ENCODE measurements around the gene TLX1. TPM values are rescaled to one million over a fixed set of nuclear protein-coding genes. Genes with fewer than 3 reads are reported as not detected.

TLX1 gene
- total RNA-seq, 1 donor from 2014 or later = not detected

DNA sequence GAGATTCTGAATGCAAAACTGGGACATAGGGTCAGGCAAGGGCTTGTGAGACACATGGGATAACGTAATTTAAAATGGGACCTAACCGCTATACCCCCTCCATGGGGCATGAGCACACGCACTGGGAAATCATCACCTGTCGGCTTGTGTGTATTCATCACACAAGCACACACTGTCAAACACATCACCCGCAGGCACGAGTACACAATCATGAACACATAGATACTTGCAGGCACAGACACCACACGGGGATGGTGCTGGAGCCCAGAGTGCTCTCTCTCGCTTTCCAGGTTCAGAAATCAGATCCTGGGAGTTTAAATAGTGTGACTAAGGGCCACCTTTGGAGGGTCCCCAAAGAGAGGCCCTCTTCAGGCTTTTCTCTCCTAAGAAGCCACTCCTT lies 19.6 kb upstream of the TLX1 start:
- intact Hi-C loops (cut with micrococcal nuclease) = no loop called here

DNA sequence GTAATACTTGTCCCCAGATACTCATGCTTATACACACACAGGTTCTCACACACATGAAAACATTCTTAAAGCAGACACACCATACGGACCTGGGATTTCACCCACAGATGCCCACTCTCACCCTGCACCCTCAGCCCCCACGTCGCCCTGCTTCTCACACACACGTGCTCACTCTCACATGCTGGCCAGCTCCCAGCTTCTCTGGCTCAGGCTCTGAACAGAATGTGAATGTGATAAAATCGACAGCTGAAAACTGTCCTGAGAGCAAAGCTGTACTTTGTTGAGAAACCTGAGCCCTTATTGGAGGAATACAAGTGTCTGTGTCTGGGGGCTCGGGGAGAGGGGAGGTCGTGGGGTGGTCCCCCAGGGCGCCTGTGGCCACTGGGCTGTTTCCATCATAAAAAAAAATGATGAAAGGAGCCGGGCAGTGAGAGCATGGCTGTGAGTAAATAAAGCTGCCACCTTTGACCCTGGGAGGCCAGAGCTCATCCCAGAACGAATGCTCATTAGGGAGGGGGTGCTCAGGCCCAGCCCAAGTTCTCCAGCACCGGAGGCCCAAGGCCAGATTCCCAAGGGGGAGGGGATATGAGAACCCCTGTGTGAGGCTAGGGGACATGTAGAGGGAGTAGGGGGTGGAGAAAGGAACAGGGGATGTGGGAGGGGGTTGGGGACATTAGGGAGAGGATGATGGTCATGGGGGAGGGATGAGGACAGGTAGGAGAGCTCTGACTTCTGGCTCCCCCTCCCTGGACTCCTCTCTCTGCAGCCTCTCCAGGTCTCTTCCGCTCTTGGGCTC lies 18.1 kb upstream of the TLX1 start:
- intact Hi-C loops (cut with micrococcal nuclease) = no loop called here

DNA sequence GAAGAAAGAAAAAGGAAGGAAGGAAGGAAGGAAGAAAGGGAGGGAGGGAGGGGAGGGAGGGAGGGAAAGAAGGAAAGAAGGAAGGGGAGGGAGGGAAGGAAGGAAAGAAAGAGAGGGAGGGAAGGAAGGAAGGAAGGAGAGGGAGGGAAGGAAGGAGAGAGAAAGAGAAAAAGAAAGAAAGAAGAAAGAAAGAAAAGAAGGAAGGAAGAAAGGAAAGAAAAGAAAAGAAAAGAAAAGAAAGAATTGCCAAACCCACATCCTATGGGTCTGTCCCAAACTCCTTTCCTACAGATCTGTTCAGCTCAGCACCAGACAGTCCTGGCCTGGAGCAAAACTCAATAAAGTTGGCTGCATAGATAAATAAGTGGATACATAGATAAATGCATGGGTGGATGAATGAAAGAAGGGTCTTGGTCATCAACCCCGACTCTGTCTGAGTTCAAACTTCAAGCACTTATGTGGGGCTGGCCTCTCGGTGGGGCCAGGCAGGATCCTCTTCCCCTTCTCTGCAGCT lies 17.2 kb upstream of the TLX1 start:
- intact Hi-C loops (cut with micrococcal nuclease) = no loop called here

DNA sequence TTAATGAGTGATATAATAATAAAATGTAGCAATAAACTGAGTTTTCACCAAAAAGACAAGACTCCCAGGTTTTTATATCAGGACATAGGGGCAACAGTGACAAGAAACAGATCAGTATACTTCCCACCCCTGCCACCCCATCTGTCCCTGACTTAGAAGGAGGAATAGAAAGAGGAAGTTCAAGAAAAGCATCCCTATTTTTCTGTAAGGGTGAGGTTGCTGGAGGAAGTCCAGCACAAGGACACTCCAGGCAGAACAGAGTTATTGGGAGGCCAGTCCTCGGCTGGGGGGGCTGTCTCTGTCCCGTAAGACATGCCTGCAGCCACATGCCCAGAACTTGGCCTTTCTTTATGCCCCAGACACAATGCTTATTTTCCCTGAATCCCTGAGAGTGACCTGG lies 16.5 kb upstream of the TLX1 start:
- intact Hi-C loops (cut with micrococcal nuclease) = no loop called here

DNA sequence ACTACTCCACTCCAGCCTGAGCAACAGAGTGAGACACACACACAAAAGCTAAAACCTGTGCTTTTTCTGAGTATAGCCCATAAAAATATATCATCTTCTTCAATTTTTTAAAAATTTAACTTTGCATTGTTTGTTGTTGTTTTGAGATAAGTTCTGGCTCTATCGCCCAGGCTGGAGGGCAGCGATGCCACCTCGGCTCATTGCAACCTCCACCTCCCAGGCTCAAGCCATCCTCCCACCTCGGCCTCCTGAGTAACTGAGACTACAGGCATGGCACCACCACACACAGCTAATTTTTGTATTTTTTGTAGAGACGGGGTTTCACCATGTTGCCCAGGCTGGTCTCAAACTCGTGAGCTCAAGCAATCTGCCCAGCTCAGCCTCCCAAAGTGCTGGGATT lies 14.3 kb upstream of the TLX1 start:
- intact Hi-C loops (cut with micrococcal nuclease) = no loop called here

DNA sequence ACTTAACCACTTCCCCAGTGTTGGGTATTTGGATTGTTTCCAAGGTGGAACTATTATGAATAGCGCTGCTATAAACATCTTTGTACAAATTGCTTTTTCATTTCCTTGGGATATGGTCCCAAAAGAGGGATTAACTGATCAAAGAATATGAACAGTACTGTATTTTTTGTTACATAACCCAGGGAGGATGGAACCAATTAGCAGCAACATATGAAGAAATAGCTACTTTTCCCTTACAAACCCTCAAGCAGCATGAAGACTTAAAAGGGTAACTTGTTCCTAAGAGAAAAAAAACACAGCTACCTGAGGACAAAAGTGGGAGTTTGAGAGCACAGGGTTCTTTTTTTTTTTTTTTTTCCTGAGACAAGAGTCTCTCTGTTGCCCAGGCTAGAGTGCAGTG lies 13.1 kb upstream of the TLX1 start:
- intact Hi-C loops (cut with micrococcal nuclease) = no loop called here

DNA sequence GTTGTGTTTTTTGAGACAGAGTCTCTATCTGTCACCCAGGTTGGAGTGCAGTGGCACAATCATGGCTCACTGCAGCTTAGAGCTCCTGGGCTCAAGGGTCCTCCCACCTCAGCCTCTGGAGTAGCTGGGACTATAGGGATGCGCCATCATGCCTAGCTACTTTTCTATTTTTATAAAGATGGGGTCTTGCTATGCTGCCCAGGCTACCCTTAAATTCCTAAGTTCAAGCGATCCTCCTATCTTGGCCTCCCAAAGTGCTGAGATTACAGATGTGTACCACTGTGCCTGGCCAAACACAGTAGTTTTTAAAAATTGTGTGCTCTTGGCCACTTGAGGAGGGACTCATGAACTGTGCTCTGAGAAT lies 10.6 kb upstream of the TLX1 start:
- intact Hi-C loops (cut with micrococcal nuclease) = loop anchor here (2.0 to 5.0 kb wide), 3 partner anchors 14 to 58 kb away; partner anchors contain the start of gene KAZALD1

DNA sequence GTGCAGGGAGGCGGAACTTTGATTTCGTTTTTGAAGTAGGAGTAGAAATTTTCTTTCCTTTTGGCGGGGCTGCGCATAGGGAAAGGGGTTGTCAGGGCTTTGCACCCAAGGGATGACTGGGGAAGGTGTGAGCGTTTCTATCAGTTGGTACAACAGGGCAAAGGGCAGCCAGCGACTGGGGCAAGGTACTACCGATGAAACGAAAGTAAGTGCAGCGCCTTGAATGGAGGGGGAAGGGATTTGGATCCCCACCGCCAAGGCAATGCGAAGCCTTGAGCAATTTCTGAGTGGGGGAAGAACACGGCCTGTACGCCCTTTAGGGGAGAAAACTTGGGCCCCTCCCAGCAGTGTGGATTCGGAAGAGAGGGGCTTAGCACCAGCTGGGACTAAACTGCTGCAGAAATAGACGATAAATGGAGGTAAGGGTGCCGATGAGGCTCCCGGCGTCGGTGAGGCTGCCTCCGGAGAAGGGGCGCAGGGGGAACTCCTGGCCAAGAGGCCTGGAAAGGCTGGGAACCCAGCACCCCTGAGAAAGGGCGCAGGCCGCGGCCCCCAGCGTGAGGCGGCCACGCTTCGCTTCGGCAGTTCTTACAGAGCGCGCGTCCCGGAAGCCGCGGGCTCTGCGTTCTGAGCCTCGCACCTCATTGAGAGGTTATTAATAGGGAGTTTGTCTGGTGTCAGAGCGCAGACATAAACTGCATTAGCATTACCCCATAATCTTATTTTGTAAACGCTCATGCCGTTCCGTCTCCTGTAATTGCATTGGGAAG lies 10.0 kb upstream of the TLX1 start:
- intact Hi-C loops (cut with micrococcal nuclease) = loop anchor here (2.0 to 5.0 kb wide), 3 partner anchors 14 to 59 kb away; partner anchors contain the start of gene KAZALD1

DNA sequence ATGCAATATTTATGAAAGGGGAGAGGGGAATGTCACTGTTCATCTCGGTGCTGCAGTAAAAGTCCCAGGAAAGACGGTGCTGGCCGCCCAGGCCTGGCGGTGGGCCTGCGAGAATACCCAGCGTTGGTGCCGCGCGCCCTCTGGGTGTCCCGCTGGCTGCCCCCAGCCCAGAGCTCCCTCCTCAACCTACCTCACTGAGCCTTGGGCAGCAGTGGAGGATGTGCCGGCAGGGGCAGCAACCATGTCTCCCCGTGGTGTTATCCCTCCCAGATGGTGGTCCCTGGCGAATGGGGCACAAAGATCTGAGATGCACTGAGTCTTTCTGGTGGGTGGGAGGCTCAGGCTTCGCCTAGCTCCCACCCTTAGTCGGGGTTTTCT lies 9.5 kb upstream of the TLX1 start:
- intact Hi-C loops (cut with micrococcal nuclease) = loop anchor here (2.0 to 5.0 kb wide), 3 partner anchors 13 to 59 kb away; partner anchors contain the start of gene KAZALD1

DNA sequence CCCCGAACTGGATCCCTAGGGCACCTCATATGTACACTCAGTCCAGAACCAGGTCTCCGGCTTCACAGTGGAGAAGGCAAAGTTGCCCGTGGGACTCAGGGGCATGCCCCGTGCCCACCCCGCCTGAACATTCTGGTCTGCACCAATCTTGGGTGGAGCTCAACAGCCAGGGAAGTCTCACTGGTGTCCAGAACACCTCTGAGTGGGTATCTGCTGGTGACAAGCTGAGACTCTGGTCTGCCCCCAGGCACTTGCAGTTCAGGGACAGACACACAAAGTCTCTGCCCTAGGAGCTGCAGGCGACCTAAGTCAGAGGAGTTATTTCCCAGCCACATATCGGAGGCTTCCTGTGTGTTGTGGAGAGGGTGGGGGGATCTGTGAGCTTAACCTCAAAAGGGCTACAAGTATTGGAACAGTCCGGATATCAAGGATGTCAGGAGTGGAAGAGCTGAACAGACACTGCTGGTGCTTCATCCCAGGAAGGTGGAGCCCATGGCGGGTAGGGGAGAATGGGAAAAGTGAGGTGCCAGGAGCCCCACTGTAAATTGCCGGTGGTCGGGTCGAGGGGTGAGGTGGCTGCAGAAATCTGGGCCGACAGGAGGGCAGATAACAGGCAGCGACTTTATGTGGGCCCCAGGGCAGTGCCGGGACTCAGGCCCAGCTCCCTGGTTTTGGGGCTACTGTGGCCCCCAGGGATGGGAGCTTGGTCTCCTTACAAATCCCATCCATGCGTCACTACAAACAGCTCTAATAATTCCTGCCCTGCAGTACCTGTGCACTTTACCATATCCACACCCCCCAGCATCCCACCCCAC lies 8.6 kb upstream of the TLX1 start:
- intact Hi-C loops (cut with micrococcal nuclease) = loop anchor here (5.0 kb wide), 1 partner anchor 60 kb away; the partner anchor contains the start of gene KAZALD1

DNA sequence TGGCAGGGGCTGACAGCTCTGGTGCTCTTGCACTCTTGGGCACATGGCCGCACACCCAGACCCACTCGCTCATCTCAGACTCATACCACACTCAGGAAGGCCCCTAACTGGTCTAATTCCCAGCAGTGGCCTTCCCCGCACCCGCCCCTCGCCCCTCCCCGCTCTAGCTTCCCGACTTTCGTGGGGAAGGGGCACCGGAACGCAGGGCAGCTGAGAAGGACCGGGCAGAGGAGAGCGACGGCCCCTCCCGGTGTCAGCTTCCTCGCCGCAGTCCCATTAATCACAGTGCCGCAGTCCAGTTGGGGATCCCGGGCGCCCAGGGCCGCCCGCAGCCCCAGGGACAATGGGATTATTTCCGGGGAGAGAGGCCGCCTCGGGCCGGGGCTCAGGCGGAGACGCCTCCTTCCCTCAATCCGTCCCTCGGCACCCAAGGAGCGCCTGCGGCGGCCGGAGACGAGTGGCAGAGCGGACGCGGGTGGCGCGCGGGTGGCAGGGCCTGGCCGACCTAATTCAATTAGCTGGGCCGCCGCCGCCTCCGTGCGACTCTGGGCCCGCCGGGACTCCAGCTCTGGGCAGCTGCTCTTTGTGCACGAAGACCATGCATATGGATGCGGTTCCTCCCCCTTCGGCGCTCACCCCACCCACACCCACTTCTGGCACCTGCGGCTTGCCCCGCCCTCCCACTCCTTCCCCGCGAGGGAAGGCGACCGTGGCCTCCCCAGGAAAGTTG lies 7.8 kb upstream of the TLX1 start:
- intact Hi-C loops (cut with micrococcal nuclease) = loop anchor here (5.0 kb wide), 1 partner anchor 61 kb away; the partner anchor contains the start of gene KAZALD1

DNA sequence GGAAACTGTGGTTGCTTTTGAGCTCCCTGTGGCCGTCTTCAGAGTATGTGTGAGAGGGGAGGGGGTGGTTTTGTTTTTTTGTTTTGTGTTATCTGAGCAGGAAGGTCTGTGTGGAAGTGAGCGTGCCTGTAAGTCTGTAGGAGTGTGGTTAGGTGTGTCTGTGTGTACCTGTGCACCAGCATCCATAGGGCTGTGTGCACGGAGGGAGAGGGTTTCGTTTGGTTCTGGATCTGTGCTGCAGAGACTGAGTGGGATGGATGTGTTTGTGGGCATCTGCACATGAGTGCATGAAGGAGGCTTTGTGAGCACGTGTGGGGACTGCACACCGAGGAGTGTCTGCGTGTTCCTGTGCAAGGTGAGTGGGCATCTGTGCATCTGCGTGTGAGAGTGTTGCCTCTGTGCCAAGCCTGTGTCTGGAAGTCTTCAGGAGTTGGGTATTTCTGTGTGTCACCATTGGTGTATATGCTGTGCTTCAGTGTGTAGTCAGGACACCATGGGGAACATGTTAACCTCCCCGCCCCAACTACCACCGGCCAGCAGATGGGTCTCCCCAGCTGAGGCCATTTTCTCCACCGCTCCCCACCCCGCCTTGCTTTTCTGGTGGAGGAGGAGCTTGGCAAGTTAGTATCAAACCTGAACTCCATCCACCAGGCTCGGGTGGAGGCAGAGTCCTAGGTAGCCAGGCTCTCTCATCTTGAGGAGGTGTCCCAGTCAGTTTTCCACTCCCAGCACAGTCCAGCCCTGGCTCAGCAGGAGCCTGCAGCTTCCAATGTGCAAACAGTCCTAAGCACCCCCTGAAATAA lies 7.1 kb upstream of the TLX1 start:
- intact Hi-C loops (cut with micrococcal nuclease) = loop anchor here (5.0 kb wide), 1 partner anchor 62 kb away; the partner anchor contains the start of gene KAZALD1

DNA sequence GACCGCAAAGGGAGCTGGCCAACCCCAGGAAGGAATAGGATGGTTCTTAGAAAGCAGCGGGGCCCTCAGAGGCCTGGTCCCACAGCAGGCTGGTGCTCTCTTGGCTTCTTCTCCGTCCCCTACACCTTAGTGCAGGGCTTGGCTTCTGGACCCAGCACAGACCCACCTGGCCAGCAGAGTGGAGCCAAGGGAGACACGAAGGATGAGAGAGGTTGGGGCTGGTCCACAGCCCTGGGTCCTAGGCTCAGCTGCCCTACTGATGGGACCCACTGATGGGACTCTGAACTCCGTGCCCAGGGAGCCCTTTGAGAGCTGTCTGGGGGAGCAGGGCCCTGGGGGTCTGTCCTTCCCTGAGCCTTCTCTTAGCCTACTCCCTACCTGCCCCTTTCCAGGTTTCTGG lies 6.2 kb upstream of the TLX1 start:
- intact Hi-C loops (cut with micrococcal nuclease) = loop anchor here (5.0 kb wide), 2 partner anchors 63 to 298 kb away; partner anchors contain the start of gene KAZALD1

DNA sequence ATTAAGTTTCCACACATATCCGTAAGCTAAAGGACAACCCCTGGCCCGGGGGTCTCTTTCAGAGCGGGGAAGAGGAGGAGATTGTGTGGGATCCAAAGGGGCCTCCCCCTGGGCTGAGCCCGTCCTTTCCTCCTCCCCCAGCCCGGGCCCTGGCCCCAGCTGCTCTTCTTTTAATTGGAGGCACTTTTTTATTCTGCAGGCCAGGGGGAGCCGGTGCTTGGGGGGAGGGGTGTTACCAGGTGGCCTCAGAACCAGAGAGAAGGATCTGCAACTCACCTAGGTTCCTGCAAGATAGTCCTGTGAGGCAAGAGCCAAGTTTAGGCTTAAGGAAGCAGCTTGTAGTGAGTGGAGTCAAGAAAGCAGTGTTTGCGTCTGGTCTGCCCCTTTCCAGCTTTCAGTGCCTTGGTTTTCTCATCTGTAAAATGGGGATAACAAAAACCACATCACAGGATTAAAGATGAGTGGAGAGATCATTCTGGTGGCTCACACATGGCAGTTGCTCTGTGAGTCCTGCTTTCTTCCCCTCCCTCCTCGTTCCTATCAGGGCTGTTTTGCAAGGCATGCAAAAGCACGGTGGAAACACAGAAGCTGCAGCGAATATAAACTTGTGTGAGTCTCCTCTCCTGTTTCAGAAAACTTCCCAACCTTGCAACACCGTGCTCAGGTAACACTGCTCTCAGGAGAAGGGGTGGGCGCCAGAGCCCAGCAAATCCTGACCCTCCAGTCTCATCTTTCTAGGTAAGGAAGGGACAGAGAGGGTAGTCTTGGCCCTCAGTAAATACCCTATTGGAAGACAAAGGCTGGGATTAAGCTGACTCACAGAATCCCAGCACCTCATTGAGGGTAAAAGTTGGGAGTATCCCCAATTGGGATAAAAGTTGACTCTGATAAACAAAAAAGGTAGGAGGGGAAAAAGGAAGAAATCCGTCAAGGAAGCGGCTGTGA lies 4.1 kb upstream of the TLX1 start:
- intact Hi-C loops (cut with micrococcal nuclease) = loop anchor here (5.0 kb wide), 1 partner anchor 300 kb away; no protein-coding TSS in a partner anchor

DNA sequence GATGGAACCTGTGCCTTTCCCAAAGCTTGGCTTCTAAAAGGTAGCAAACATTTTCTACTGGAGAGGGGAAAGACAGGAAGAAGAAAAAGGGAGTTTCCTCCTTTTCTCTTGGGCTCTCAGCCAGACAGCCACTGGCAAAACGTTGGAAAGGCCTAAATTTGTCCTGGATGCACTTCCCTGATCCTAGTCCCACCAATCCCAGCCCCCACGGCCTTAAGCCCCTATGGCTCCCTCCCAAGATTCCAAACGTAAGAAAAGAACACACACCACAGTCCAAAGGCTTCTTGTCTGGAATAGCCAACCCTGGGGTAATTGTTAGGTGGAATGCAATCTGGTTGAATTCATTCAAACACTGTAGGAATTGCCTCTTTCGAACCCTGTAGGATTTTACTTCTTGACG lies 959 bp upstream of the TLX1 start:
- intact Hi-C loops (cut with micrococcal nuclease) = loop anchor here (5.0 to 10.0 kb wide), 2 partner anchors 398 to 1595 kb away; partner anchors contain the start of gene NKX2-3

DNA sequence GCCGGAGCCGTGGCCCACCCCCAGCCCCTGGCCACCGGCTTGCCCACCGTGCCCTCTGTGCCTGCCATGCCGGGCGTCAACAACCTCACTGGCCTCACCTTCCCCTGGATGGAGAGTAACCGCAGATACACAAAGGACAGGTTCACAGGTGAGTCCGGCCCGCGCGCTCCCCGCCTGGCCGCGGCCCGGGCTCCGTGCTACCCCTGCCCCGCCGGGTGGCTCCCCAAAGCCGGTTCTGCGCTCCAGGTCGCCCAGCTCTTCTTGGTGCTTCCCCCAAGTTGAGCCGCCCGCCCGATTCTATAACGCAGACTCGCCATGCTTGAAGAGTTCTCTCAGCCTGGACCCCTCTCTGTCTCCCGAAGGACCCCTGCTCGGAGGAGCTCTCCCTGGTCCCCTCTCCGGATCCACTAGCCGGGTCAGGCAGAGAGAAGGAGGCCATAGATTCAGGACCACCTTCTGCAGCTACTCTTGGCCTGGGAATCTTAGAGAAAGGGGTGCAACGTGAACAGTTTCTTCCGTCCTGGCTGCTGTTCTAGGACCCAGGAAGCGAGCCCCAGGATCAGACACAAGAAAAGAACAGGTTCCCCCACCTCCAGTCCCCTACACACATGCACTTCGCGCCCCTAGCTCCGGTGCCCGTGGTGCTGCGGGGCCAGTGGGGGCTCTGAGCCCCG lies 999 bp downstream of the TLX1 start:
- intact Hi-C loops (cut with micrococcal nuclease) = loop anchor here (2.0 to 10.0 kb wide), 3 partner anchors 85 to 1597 kb away; partner anchors contain the start of gene NKX2-3

DNA sequence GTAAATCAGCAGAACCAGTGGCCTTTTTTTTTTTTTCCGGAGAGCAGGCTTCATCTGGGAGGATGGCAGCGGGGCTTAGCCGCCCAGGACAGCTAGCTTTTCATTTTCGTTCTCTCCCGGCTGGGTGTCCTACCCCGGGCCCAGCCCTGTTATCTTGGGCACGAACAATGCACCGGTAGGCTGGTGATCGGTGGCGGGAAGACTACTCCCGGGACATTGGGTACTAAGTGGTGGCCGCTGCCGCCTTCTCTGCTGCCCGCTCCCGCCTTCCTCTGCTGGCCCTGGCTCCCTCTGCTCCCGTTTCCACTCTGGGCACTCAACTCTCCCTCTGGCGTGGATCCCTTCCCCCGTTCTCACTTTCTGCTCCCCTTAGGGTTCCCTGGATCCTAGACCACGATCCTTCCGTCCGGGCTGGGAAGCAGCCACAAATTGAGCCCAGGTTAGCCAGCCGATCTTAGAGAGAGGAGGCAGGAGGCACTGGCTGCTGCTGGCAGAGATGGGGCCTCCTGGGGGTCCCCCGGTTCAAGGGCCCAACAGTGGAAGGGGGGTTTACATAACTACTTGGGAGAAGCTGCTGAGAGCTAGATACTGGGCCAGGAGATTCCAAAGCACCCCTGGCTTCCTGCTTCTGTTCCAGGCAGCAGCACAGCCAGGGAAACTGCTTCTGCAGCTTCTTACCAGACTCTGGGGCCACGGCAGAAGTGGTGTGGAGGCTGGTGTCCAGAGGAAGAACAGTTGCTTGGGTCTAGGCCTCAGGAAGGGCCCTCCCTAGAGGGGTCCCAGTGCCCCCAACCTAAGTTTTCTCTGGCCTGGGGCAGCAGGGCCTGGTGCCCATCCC lies 1.8 kb downstream of the TLX1 start:
- intact Hi-C loops (cut with micrococcal nuclease) = loop anchor here (2.0 to 10.0 kb wide), 3 partner anchors 84 to 1598 kb away; partner anchors contain the start of gene NKX2-3
